Upper lobe of left lung (tissue), 4 donors: Measurements from ENCODE around the gene PTPRR.

Experiments used
- POLR2AphosphoS5 ChIP-seq, 2 donors: sonication (generic); formaldehyde crosslinking; IDR thresholded peaks; one replicate each; pipeline ENCODE4 v1.5.1; 2017; ENCODE audit warnings: antibody characterized with exemption in 2 of 2
- TF ChIP-seq, protein P1 (sequence below), 6 experiments: fragments of 450-650 bp in 4 of 6; fragments of 200-600 bp in 2 of 6; sonication (generic) in 2 of 6; IDR thresholded peaks; one replicate each; pipeline ENCODE4 v1.5.1; 2016 to 2019; ENCODE audit warnings: antibody characterized with exemption in 6 of 6

GRCh38 chr12:70754330-70754741, 166.2 kb downstream of the PTPRR start:
- TF ChIP-seq POLR2AphosphoS5 (IDR thresholded peaks at IDR 0.05), result no peak
- TF ChIP-seq, protein P1, sequence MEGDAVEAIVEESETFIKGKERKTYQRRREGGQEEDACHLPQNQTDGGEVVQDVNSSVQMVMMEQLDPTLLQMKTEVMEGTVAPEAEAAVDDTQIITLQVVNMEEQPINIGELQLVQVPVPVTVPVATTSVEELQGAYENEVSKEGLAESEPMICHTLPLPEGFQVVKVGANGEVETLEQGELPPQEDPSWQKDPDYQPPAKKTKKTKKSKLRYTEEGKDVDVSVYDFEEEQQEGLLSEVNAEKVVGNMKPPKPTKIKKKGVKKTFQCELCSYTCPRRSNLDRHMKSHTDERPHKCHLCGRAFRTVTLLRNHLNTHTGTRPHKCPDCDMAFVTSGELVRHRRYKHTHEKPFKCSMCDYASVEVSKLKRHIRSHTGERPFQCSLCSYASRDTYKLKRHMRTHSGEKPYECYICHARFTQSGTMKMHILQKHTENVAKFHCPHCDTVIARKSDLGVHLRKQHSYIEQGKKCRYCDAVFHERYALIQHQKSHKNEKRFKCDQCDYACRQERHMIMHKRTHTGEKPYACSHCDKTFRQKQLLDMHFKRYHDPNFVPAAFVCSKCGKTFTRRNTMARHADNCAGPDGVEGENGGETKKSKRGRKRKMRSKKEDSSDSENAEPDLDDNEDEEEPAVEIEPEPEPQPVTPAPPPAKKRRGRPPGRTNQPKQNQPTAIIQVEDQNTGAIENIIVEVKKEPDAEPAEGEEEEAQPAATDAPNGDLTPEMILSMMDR (IDR thresholded peaks at IDR 0.05), result no peak
